ENCODE results near the gene CAMK1D.

CAMK1D gene

DNA sequence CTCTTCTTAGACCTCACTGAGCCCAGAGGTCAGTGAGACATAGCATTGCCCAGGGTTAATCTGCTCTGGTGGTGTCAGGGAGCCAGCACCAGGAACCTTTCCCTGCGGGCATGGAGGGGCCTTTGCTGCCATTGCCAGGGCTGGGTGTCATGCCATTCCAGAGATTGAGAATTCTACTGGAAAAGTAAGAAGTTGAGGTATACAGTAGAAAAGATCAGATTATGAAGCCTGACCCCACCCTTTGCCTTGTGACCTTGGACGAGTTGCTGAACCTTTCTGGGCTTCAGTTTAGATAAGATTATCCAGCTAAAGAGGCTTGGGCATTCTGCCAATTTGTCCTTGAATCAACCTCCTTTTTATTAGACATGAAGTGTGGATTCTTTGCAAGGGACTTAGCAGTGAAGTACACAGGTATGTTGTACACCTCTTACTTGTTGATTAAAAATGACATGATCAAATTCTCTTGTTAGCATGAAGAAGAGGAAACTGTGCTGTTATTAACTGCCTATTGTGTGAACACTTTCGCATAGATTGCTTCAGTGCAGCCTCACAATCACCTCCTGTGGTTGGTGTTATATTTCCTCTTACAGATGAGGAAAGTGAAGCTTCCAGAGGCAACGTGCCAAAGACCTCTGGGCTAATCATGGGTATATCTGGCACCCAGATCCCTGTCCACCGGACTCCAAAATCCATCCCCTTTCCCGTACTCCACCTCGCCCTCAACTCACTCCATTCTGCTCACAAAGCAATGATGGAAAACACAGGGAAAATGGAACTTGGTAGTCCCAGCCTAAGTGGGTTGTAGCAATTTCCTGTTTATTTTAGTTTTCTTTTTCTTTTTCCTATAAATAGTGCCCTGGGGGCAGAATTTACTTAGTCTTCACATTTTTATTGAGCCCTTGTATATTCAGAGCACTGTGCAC is 151.3 kb downstream of the CAMK1D start:
- Histone ChIP-seq H3K79me2 (ENCODE audit: insufficient read depth, low read depth) (no peaks in the 10 kb centered on the region; the same call in 1 of the 2 replicates), H3K27me3 (ENCODE audit: insufficient read depth, low read depth) (no peaks in the 10 kb centered on the region), H3K27ac (no peak overlapping the region), H2AFZ (ENCODE audit: low read depth) (no peak overlapping the region), H3K4me1 (ENCODE audit: low read depth, poor library complexity, severe bottlenecking) (peaks cover 13% of the 10 kb centered on the region), H4K20me1 (ENCODE audit: insufficient read depth) (no peaks in the 10 kb centered on the region), H3K4me2 (no peak overlapping the region), H3K4me3 (IDR thresholded peaks at IDR 0.05; ENCODE audit: insufficient read depth, low read depth, low read length) (no peak overlapping the region), H3K36me3 (ENCODE audit: insufficient read depth) (no peaks in the 10 kb centered on the region), H3K9ac (no peak overlapping the region)
- TF ChIP-seq, protein P1, sequence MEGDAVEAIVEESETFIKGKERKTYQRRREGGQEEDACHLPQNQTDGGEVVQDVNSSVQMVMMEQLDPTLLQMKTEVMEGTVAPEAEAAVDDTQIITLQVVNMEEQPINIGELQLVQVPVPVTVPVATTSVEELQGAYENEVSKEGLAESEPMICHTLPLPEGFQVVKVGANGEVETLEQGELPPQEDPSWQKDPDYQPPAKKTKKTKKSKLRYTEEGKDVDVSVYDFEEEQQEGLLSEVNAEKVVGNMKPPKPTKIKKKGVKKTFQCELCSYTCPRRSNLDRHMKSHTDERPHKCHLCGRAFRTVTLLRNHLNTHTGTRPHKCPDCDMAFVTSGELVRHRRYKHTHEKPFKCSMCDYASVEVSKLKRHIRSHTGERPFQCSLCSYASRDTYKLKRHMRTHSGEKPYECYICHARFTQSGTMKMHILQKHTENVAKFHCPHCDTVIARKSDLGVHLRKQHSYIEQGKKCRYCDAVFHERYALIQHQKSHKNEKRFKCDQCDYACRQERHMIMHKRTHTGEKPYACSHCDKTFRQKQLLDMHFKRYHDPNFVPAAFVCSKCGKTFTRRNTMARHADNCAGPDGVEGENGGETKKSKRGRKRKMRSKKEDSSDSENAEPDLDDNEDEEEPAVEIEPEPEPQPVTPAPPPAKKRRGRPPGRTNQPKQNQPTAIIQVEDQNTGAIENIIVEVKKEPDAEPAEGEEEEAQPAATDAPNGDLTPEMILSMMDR (conservative IDR thresholded peaks at IDR 0.05; ENCODE audit: low read depth, low read length): no peak

DNA sequence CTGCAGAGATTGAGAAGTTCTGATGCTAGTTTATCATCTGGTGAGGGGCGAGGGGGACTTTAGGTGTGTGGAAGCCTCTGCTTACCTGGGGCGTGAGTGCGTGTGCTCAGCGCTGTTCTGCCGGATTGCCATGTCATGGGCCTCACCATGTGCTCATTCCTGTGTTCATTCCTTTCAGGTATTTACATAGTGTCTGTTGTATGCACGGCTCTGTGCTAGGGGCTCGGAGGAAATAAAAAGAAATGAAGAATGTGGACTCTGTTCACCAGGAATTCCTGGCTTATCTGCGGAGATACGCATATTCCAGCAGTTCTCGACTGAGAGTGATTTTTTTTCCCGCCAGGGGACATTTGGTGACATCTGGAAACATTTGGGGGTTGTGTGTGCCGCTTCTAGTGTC is 152.0 kb downstream of the CAMK1D start:
- no peaks in the 10 kb centered on the region for H3K27me3 ChIP-seq (ENCODE audit: insufficient read depth, low read depth)

DNA sequence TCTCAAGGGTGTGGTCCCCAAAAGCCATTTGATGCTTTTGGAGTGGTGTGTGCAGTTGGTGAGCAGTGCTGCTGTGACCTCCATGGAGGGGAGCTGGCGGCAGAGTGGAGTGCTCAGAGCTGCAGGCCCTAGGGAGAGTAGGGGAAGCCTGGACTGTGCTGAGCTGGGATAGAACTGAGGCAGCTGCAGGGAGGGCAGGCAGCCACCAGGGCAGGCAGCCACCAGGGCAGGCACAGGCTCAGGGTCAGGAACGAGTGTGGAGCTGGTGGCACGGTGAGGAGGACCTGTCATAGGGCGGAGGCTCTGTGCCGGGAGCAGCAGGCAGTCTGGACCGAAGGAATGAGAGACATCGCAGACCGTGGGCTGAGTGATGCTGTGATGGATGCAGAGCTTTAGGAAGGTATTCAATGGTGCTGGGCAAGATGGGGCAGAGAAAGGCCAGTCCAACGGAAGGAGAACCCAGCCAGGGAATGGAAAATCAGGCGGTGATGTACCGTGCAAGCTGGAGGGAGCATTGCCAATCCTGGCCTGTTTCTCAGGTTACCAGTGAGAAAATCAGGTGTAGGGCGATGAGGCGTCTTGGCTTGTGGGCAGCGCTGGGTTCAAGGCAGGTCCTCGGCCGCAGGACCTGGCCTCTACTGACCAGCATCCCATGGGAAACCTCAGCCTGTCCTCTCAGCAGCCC is 152.6 kb downstream of the CAMK1D start:
- Histone ChIP-seq H3K36me3 (ENCODE audit: insufficient read depth) (no peaks in the 10 kb centered on the region), H4K20me1 (ENCODE audit: insufficient read depth) (no peaks in the 10 kb centered on the region), H3K79me2 (ENCODE audit: insufficient read depth, low read depth) (no peaks in the 10 kb centered on the region; the same call in 1 of the 2 replicates), H3K4me1 (ENCODE audit: low read depth, poor library complexity, severe bottlenecking) (peaks cover 13% of the 10 kb centered on the region), H3K27me3 (ENCODE audit: insufficient read depth, low read depth) (no peaks in the 10 kb centered on the region), H3K4me3 (IDR thresholded peaks at IDR 0.05; ENCODE audit: insufficient read depth, low read depth, low read length) (no peak overlapping the region), H3K27ac (no peak overlapping the region), H3K9ac (no peak overlapping the region), H2AFZ (ENCODE audit: low read depth) (no peak overlapping the region), H3K4me2 (no peak overlapping the region)
- TF ChIP-seq, protein P1 (conservative IDR thresholded peaks at IDR 0.05; ENCODE audit: low read depth, low read length): no peak

More for the DNA sequence above, 152.0 kb downstream of the CAMK1D start:
- no peak overlapping the region for H2AFZ ChIP-seq (ENCODE audit: low read depth)
- no peaks in the 10 kb centered on the region; the same call in 1 of the 2 replicates for H3K79me2 ChIP-seq (ENCODE audit: insufficient read depth, low read depth)
- H3K9ac ChIP-seq: no peak overlapping the region
- no peaks in the 10 kb centered on the region for H3K36me3 ChIP-seq (ENCODE audit: insufficient read depth)
- H4K20me1 ChIP-seq (ENCODE audit: insufficient read depth): no peaks in the 10 kb centered on the region
- no peak overlapping the region for H3K4me2 ChIP-seq
- peaks cover 13% of the 10 kb centered on the region for H3K4me1 ChIP-seq (ENCODE audit: low read depth, poor library complexity, severe bottlenecking)
- TF ChIP-seq, protein P1 (conservative IDR thresholded peaks at IDR 0.05; ENCODE audit: low read depth, low read length): no peak
- no peak overlapping the region for H3K27ac ChIP-seq
- H3K4me3 ChIP-seq (IDR thresholded peaks at IDR 0.05; ENCODE audit: insufficient read depth, low read depth, low read length): no peak overlapping the region

DNA sequence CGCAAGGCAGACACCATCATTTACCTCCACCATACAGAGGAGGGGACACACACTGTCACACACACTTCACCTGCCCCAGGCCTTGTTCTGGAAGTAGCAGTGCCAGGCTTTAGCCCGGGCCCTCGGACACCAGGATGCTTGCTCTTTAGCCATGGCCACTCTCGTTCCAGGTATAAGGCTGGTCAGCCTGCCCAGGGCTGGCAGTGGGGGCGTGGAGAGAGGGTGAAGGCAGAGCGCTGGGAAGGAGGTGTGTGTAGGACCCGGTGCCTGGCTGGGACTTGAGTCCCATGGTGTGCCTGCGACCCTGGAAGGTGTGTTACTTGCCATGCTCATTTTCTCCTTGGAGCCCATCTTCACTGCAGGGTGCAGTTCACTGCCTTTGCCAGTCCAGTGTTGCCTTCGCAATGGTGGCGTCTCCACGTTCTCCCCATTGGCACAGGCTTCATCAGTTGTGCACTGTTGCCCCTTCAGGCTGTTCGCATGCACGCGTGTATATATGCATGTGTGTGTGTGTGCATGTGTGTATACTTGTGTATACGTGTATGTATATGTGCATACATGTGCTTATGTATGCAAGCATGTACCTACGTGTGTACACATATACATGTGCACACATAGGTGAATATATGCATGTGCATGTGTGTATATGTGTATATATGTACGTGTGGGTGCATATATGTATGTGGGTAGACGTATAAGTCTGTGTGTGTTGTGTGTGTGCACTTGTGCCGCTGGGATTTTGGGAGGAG is 153.4 kb downstream of the CAMK1D start:
- Histone ChIP-seq H2AFZ (ENCODE audit: low read depth) (no peak overlapping the region), H3K9ac (no peak overlapping the region), H3K4me2 (no peak overlapping the region), H3K79me2 (ENCODE audit: insufficient read depth, low read depth) (no peaks in the 10 kb centered on the region; the same call in 1 of the 2 replicates), H3K4me1 (ENCODE audit: low read depth, poor library complexity, severe bottlenecking) (peaks cover 13% of the 10 kb centered on the region), H4K20me1 (ENCODE audit: insufficient read depth) (no peaks in the 10 kb centered on the region), H3K36me3 (ENCODE audit: insufficient read depth) (no peaks in the 10 kb centered on the region), H3K27me3 (ENCODE audit: insufficient read depth, low read depth) (no peaks in the 10 kb centered on the region), H3K27ac (no peak overlapping the region), H3K4me3 (IDR thresholded peaks at IDR 0.05; ENCODE audit: insufficient read depth, low read depth, low read length) (no peak overlapping the region)
- TF ChIP-seq, protein P1 (conservative IDR thresholded peaks at IDR 0.05; ENCODE audit: low read depth, low read length): no peak
